ENCODE data around the gene DNMT1.

DNA sequence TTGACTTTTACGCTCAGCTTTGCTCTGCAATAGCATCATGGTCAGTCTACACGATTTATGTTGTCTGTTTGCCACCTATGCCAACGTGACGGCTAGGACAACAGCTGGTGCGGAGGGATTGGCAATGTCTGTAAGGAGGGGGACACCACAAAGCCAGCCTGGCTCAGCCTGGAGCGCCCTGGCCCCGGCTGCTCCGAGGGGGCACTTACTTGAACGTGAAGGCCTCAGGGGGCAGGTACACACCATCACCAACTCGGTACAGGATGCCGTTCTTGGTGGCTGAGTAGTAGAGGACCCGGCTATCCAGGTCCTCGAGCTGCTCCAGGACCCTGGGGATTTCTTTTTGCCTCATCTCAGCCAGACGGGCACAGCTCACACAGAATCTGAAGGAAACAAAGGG, 48.6 kb downstream of the DNMT1 start:
- TF ChIP-seq CTCF (optimal IDR thresholded peaks at IDR 0.05 in 1 of 3, IDR thresholded peaks at IDR 0.05 in 1 of 3, conservative IDR thresholded peaks at IDR 0.05 in 1 of 3; ENCODE audit: extremely low read depth in 1 of 3, insufficient read depth in 2 of 3, low read length in 3 of 3) (no peak), EZH2 (IDR thresholded peaks at IDR 0.05; ENCODE audit: low read length) (no peak)
